Measurements from ENCODE around the gene GRIPAP1.

GRCh38 chrX:48935301-48935670 lies 66.8 kb downstream of the GRIPAP1 start:
- no peak for TF ChIP-seq CTCF (IDR thresholded peaks at IDR 0.05; ENCODE audit: low read length)
- no peak for TF ChIP-seq EZH2 (optimal IDR thresholded peaks at IDR 0.05; ENCODE audit: low read depth, low read length)
- no peak for TF ChIP-seq EZH2phosphoT487 (IDR thresholded peaks at IDR 0.05; ENCODE audit: low read length)

Measured in MM.1S (cell line).